Heart right ventricle (tissue), 16 donors: ENCODE measurements around the gene TTC21A. TPM values are rescaled to one million over a fixed set of nuclear protein-coding genes. Genes with fewer than 3 reads are reported as not detected.

Experiments used
- ATAC-seq, 8 donors: fragments of 200-7000 bp; cut with Tn5 transposase; one replicate each; pipeline ENCODE4 v1.9.1; 2020; ENCODE audit warnings: mild to moderate bottlenecking in 8 of 8, moderate library complexity in 8 of 8, moderate number of reproducible peaks in 1 of 8
- DNase-seq, 2 donors: peaks; one replicate each; pipeline ENCODE4 v3.0.0-alpha.2; 2020
- H3K27ac ChIP-seq, 10 donors: fragments of 200-600 bp; sonication (generic) in 2 of 10; one replicate each; pipeline versions ENCODE4 v1.5.0 to v1.8.0; 2020 to 2022; ENCODE audit warnings: mild to moderate bottlenecking in 3 of 10
- H3K27me3 ChIP-seq, 7 donors: fragments of 200-600 bp; one replicate each; pipeline ENCODE4 v1.8.0; 2021 to 2022; ENCODE audit warnings: mild to moderate bottlenecking in 2 of 7
- H3K36me3 ChIP-seq, 9 donors: fragments of 200-600 bp; sonication (generic) in 1 of 9; one replicate each; pipeline versions ENCODE4 v1.5.0 to v1.8.0; 2020 to 2022; ENCODE audit warnings: mild to moderate bottlenecking in 2 of 9
- H3K4me1 ChIP-seq, 9 donors: fragments of 200-600 bp; sonication (generic) in 1 of 9; one replicate each; pipeline versions ENCODE4 v1.5.0 to v1.8.0; 2020 to 2022; ENCODE audit warnings: mild to moderate bottlenecking in 4 of 9
- H3K4me3 ChIP-seq, 10 donors: fragments of 200-600 bp; sonication (generic) in 2 of 10; one replicate each; pipeline versions ENCODE4 v1.5.0 to v1.8.0; 2020 to 2022; ENCODE audit warnings: mild to moderate bottlenecking in 7 of 10, moderate library complexity in 2 of 10
- H3K9me3 ChIP-seq, 11 donors: fragments of 200-600 bp in 10 of 11; sonication (generic) in 2 of 11; one replicate each; pipeline versions ENCODE4 v1.5.0 to v1.8.0; 2013 to 2022; ENCODE audit warnings: mild to moderate bottlenecking in 2 of 11, control low read depth in 1 of 11, moderate library complexity in 1 of 11
- CTCF ChIP-seq, 9 donors: fragments of 200-600 bp; sonication (generic) in 2 of 9; IDR thresholded peaks; one replicate each; pipeline versions ENCODE4 v1.5.0 to v1.8.0; 2021 to 2022; ENCODE audit warnings: antibody characterized with exemption in 9 of 9, mild to moderate bottlenecking in 5 of 9, moderate library complexity in 1 of 9
- WGBS, 2 donors: extraction: QIAGEN DNeasy Blood & Tissue Kit; methylation state at CpG; one replicate each; pipeline ENCODE4 v1.1.7; 2013; ENCODE audit warnings: inconsistent platforms in 1 of 2; 5-methylcytosine and 5-hydroxymethylcytosine counted together
- intact Hi-C, 10 donors: fragments of 100-400 bp; cut with DNase I; formaldehyde crosslinking; loops; one replicate each; pipeline versions ENCODE4 v1.11.1 to v1.14.2; 2022
- polyA plus RNA-seq, 2 donors: library from polyadenylated mRNA; stranded (reverse); fragments of 200-250 nt; gene quantifications; one replicate each; pipeline ENCODE4 v1.2.3, GENCODE V29; 2013
- total RNA-seq, 10 donors: library from RNA; stranded (reverse); fragmentation: NEBNext Ultra II Directional in 3 of 10; extraction: Animal tissue kit (Norgen Biotek cat#: 25700) in 3 of 10; gene quantifications; one replicate each; pipeline versions ENCODE4 v1.2.1 to v1.2.4, GENCODE V29; 2021 to 2023
- donor health status: Arrhythmogenic right ventricular cardiomyopathy.
- donor health status: ischemic (EF 13 %, LVEDD 7.1; RV severe dilation, severe dysfunction).
- donor health status: healthy with polysubstance abuse.
- donor health status: DM: no; HTN: yes; CAD: no.
- donor health status: DM: no; HTN: no; CAD: no.
- donor health status: ischemic (EF 25% LVEDD 6.9; RV normal size, moderate dysfunction).
- donor health status: ischemic (EF 25% LVEDD 5.7; RV mildly dilated, moderate dysfunction).
- donor health status: healthy.
- donor health status: DM: yes; HTN: yes; CAD: no.
- donor health status: Ischemic cardiomyopathy.
- donor health status: ischemic (EF 35%, LVEDD 5.7; RV mildly dilated, moderate dysfunction).
- donor health status: nonischemic (EF 11% LVEDD 7.7; RV severe dilation, severe dysfunction).
- donor health status: DM: yes; HTN: yes; CAD: no.
- donor health status: PGD.
- donor health status: ischemic (EF 29% LVEDD 5.4; RV normal size, mild dysfunction).
- donor health status: nonischemic (EF 23%, LVEDD 6.1; RV moderate dilation, normal function).

The TTC21A gene
- total and polyA plus RNA-seq, 12 donors = 0.80 to 7.5 (median 1.5) TPM

DNA sequence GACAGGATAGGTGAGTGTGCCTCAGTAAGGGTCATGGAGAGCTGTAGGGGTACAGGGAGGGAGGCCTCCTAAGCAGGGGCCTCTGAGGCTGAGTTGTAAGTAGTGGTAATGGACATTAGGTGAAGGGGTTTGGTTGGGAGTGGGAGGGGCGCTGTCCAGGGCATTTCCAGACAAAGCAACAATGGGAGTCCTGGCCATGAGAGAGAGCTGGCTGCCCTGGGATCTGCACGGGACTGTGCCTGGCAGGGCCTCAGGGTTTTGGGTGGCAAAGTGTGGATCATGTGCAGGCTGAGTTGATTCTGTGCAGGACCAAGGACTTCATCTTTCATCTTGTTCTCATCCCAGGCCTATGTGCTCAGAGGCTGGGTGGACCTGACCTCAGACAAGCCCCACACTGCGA is 4.6 kb downstream of the TTC21A start:
- H3K4me1 ChIP-seq = peaks cover 0 to 13% (median 7%) of the 10 kb centered on the region in 9 donors
- ATAC-seq (no peak), DNase-seq (no peak)
- no peak overlapping the region for H3K4me3 ChIP-seq
- TF ChIP-seq CTCF (IDR thresholded peaks at IDR 0.05) = no peak
- H3K27me3 ChIP-seq = no peaks in the 10 kb centered on the region
- H3K27ac ChIP-seq = no peak overlapping the region
- H3K36me3 ChIP-seq = peaks cover 0 to 6% (median 0%) of the 10 kb centered on the region in 9 donors
- intact Hi-C loops = no loop called here
- WGBS, 2 donors = 93 to 94% methylated on average over 3 of the region's 3 CpGs
- no peaks in the 10 kb centered on the region for H3K9me3 ChIP-seq

DNA sequence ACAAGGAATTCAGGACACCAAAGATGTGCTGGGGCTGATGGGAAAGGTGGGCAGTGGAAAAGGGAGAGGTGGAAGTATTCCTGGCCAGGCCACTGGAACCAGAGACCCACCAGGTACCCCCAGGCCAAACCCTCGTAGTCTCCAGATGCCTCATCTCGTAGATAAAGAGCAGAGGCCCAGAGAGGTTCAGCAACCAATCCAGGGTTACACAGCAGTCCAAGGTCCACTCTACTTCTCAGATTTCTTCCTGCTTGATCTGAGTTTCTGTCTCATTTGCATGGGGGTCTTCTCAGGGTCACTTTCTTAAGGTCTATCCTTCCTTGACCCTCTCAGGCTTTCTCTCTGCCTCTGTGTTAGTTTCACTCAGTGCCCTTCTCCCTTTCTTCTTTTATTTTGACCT is 5.1 kb downstream of the TTC21A start:
- no peak overlapping the region for H3K4me3 ChIP-seq
- no peaks in the 10 kb centered on the region for H3K9me3 ChIP-seq
- ATAC-seq (no peak), DNase-seq (no peak)
- intact Hi-C loops = no loop called here
- no peak overlapping the region for H3K27ac ChIP-seq
- peaks cover 0 to 13% (median 8%) of the 10 kb centered on the region in 9 donors for H3K4me1 ChIP-seq
- H3K27me3 ChIP-seq = no peaks in the 10 kb centered on the region
- WGBS, 2 donors = 87 to 88% methylated on average over 2 of the region's 2 CpGs
- H3K36me3 ChIP-seq = peaks cover 0 to 6% (median 0%) of the 10 kb centered on the region in 9 donors
- no peak for TF ChIP-seq CTCF (IDR thresholded peaks at IDR 0.05)

DNA sequence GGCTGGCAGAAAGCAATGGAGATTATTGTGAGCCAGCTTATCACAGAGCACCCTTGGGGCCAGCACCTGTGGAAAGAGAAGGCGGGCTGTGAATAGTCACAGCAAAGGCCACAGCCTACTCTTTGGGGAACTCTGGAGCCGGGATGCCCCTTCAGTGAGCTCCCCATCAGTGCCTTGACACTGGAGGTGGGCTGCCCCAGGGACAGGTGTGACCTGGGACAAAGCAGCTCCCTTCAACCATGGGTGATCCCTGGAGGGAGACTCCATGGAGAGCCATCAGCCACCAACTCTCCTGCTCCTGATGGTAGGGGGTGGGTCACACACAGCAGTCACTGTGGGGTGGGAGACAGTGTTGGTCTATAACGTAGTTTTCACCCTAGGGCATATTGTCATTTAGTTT is 5.8 kb downstream of the TTC21A start:
- intact Hi-C loops = no loop called here

GRCh38 chr3:39114456-39114855 is 7.0 kb downstream of the TTC21A start:
- ATAC-seq (no peak), DNase-seq (no peak)
- Histone ChIP-seq H3K27ac (no peak overlapping the region), H3K27me3 (no peaks in the 10 kb centered on the region), H3K4me1 (peaks cover 0 to 7% (median 0%) of the 10 kb centered on the region in 9 donors), H3K4me3 (no peak overlapping the region), H3K9me3 (no peaks in the 10 kb centered on the region), H3K36me3 (peaks cover 0 to 16% (median 0%) of the 10 kb centered on the region in 9 donors)
- no peak for TF ChIP-seq CTCF (IDR thresholded peaks at IDR 0.05)
- intact Hi-C loops = no loop called here
- 81 to 84% methylated on average over 5 of the region's 5 CpGs for WGBS, 2 donors

More for the DNA sequence above, 5.8 kb downstream of the TTC21A start:
- no peak overlapping the region for H3K27ac ChIP-seq
- no peak for TF ChIP-seq CTCF (IDR thresholded peaks at IDR 0.05)
- ATAC-seq = no peak
- H3K4me1 ChIP-seq = peaks cover 0 to 9% (median 4%) of the 10 kb centered on the region in 9 donors
- no peak overlapping the region for H3K4me3 ChIP-seq
- no peaks in the 10 kb centered on the region for H3K9me3 ChIP-seq
- DNase-seq = no peak
- 90 to 98% methylated on average over 3 of the region's 3 CpGs for WGBS, 2 donors
- H3K36me3 ChIP-seq = peaks cover 0 to 9% (median 0%) of the 10 kb centered on the region in 9 donors
- H3K27me3 ChIP-seq = no peaks in the 10 kb centered on the region
